ENCODE data around the gene RNLS.

The RNLS gene

GRCh38 chr10:88522715-88523114, 60.4 kb downstream of the RNLS start:
- H3F3A ChIP-seq (ENCODE audit: insufficient read depth, low read length) = no peaks in the 10 kb centered on the region
- H3K4me2 ChIP-seq (ENCODE audit: low read length) = no peak overlapping the region
- H3K4me1 ChIP-seq (ENCODE audit: insufficient read depth, low read length, severe bottlenecking) = no peaks in the 10 kb centered on the region
- H3K9me3 ChIP-seq (ENCODE audit: low read length) = no peaks in the 10 kb centered on the region
- no peaks in the 10 kb centered on the region for H4K20me1 ChIP-seq (ENCODE audit: insufficient read depth, low read length)
- H2AFZ ChIP-seq (ENCODE audit: low read length) = no peak overlapping the region
- H3K9me2 ChIP-seq (ENCODE audit: low read depth, low read length) = no peaks in the 10 kb centered on the region
- H3K4me3 ChIP-seq (ENCODE audit: low read depth, low read length, poor library complexity, severe bottlenecking) = no peak overlapping the region
- no peaks in the 10 kb centered on the region for H3K27me3 ChIP-seq (ENCODE audit: insufficient read depth, low read length)
- H3K9ac ChIP-seq (ENCODE audit: low read length) = no peak overlapping the region
- H3K79me2 ChIP-seq (ENCODE audit: insufficient read depth, low read length) = no peaks in the 10 kb centered on the region
- no peaks in the 10 kb centered on the region for H3K36me3 ChIP-seq (ENCODE audit: insufficient read depth, low read length)
- no peak overlapping the region for H3K27ac ChIP-seq (ENCODE audit: low read depth, low read length, poor library complexity, severe bottlenecking)
- TF ChIP-seq, protein P1, sequence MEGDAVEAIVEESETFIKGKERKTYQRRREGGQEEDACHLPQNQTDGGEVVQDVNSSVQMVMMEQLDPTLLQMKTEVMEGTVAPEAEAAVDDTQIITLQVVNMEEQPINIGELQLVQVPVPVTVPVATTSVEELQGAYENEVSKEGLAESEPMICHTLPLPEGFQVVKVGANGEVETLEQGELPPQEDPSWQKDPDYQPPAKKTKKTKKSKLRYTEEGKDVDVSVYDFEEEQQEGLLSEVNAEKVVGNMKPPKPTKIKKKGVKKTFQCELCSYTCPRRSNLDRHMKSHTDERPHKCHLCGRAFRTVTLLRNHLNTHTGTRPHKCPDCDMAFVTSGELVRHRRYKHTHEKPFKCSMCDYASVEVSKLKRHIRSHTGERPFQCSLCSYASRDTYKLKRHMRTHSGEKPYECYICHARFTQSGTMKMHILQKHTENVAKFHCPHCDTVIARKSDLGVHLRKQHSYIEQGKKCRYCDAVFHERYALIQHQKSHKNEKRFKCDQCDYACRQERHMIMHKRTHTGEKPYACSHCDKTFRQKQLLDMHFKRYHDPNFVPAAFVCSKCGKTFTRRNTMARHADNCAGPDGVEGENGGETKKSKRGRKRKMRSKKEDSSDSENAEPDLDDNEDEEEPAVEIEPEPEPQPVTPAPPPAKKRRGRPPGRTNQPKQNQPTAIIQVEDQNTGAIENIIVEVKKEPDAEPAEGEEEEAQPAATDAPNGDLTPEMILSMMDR (IDR thresholded peaks at IDR 0.05; ENCODE audit: low read length) = no peak
- TF ChIP-seq EZH2 (IDR thresholded peaks at IDR 0.05; ENCODE audit: borderline replicate concordance, low read length) = no peak

DNA sequence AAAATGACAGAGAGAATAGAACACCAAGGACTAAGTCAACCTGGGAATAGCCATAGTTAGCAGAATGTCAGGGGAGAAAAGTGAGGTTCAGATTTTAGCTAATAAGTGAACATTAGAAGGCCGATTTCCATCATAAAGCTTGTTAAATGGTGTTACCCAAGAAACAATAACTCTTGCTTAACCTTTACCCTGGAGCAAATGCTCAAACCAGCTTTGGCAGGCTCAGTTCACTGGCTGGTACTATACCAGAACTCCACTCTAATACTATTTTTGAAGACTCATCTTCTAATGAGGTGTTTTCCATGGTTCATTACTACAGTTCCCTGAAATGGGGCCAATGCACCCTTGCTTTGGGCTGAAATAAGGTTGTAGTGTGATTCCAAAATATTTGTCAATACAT, 61.3 kb downstream of the RNLS start:
- TF ChIP-seq, protein P1 (IDR thresholded peaks at IDR 0.05; ENCODE audit: low read length) = no peak
- TF ChIP-seq EZH2 (IDR thresholded peaks at IDR 0.05; ENCODE audit: borderline replicate concordance, low read length) = no peak
- Histone ChIP-seq H2AFZ (ENCODE audit: low read length) (no peak overlapping the region), H3K27me3 (ENCODE audit: insufficient read depth, low read length) (no peaks in the 10 kb centered on the region), H3K9me2 (ENCODE audit: low read depth, low read length) (no peaks in the 10 kb centered on the region), H3K4me1 (ENCODE audit: insufficient read depth, low read length, severe bottlenecking) (no peaks in the 10 kb centered on the region), H4K20me1 (ENCODE audit: insufficient read depth, low read length) (no peaks in the 10 kb centered on the region), H3K9ac (ENCODE audit: low read length) (no peak overlapping the region), H3K9me3 (ENCODE audit: low read length) (no peaks in the 10 kb centered on the region), H3K79me2 (ENCODE audit: insufficient read depth, low read length) (no peaks in the 10 kb centered on the region), H3K4me2 (ENCODE audit: low read length) (no peak overlapping the region), H3K4me3 (ENCODE audit: low read depth, low read length, poor library complexity, severe bottlenecking) (no peak overlapping the region), H3F3A (ENCODE audit: insufficient read depth, low read length) (no peaks in the 10 kb centered on the region), H3K27ac (ENCODE audit: low read depth, low read length, poor library complexity, severe bottlenecking) (no peak overlapping the region), H3K36me3 (ENCODE audit: insufficient read depth, low read length) (no peaks in the 10 kb centered on the region)

- Histone ChIP-seq H3K4me1 (ENCODE audit: insufficient read depth, low read length, severe bottlenecking) (no peaks in the 10 kb centered on the region), H3F3A (ENCODE audit: insufficient read depth, low read length) (no peaks in the 10 kb centered on the region), H3K9ac (ENCODE audit: low read length) (no peak overlapping the region), H3K4me2 (ENCODE audit: low read length) (no peak overlapping the region), H3K27me3 (ENCODE audit: insufficient read depth, low read length) (no peaks in the 10 kb centered on the region), H3K9me2 (ENCODE audit: low read depth, low read length) (no peaks in the 10 kb centered on the region), H3K9me3 (ENCODE audit: low read length) (no peaks in the 10 kb centered on the region), H3K36me3 (ENCODE audit: insufficient read depth, low read length) (no peaks in the 10 kb centered on the region), H3K4me3 (ENCODE audit: low read depth, low read length, poor library complexity, severe bottlenecking) (no peak overlapping the region), H3K79me2 (ENCODE audit: insufficient read depth, low read length) (no peaks in the 10 kb centered on the region), H3K27ac (ENCODE audit: low read depth, low read length, poor library complexity, severe bottlenecking) (no peak overlapping the region), H2AFZ (ENCODE audit: low read length) (no peak overlapping the region), H4K20me1 (ENCODE audit: insufficient read depth, low read length) (no peaks in the 10 kb centered on the region)
- no peak for TF ChIP-seq EZH2 (IDR thresholded peaks at IDR 0.05; ENCODE audit: borderline replicate concordance, low read length)
- TF ChIP-seq, protein P1 (IDR thresholded peaks at IDR 0.05; ENCODE audit: low read length) = no peak
Measured at GRCh38 chr10:88515235-88515634, 67.9 kb downstream of the RNLS start.

Measured in OCI-LY1 (cell line).